A673 (cell line): Measurements from ENCODE around the gene LY6G5C. TPM values are rescaled to one million over a fixed set of nuclear protein-coding genes. Genes with fewer than 3 reads are reported as not detected.
A peak's percentile ranks its signal among the peaks of the same experiment; 100 is the strongest.

Source experiments
- BruUV-seq: library from RNA; stranded (reverse); fragments of 400-500 nt; replicated peaks from 2 replicates; lab custom pipeline; 2021; lab: Mats Ljungman, UMichigan
- CTCF ChIA-PET: fragments of 300-600 bp; sonication (Branson Sonifier 250); formaldehyde crosslinking; loops from one replicate; lab custom pipeline; 2022; ENCODE audit warnings: antibody characterized with exemption; lab: Charles Lee
- POLR2A ChIA-PET: fragments of 300-600 bp; sonication (Branson Sonifier 250); formaldehyde crosslinking; loops from one replicate; lab custom pipeline; 2022; ENCODE audit warnings: antibody characterized with exemption; ENCODE audit not compliant: low non-redundant PET; lab: Charles Lee
- DNase-seq: peaks from one replicate; pipeline ENCODE4 v3.0.0-alpha.2; 2015; ENCODE audit warnings: low spot score
- H3K27ac ChIP-seq: fragments of 200-600 bp; sonication (generic); 2 replicates; pipeline ENCODE4 v1.5.1; 2016; ENCODE audit warnings: mixed run types, low read depth, mild to moderate bottlenecking, mixed read lengths, antibody characterized with exemption, low read length; ENCODE audit not compliant: poor library complexity, severe bottlenecking
- H3K27me3 ChIP-seq: fragments of 200-600 bp; sonication (generic); replicated peaks from 2 replicates; pipeline ENCODE4 v1.6.1; 2017; ENCODE audit warnings: mixed run types, low read depth, mild to moderate bottlenecking, mixed read lengths, antibody characterized with exemption, low read length; ENCODE audit not compliant: insufficient read depth, poor library complexity
- H3K36me3 ChIP-seq: fragments of 200-600 bp; sonication (generic); 2 replicates; pipeline ENCODE4 v1.6.1; 2016; ENCODE audit warnings: mixed run types, mild to moderate bottlenecking, mixed read lengths, antibody characterized with exemption, low read length; ENCODE audit not compliant: insufficient read depth, poor library complexity, severe bottlenecking
- H3K4me1 ChIP-seq: fragments of 200-600 bp; sonication (generic); 2 replicates; pipeline ENCODE4 v1.6.1; 2017; ENCODE audit warnings: mixed run types, mild to moderate bottlenecking, mixed read lengths, antibody characterized with exemption, low read length; ENCODE audit not compliant: insufficient read depth, poor library complexity, severe bottlenecking
- H3K4me3 ChIP-seq: fragments of 200-600 bp; sonication (generic); 2 replicates; pipeline ENCODE4 v1.5.1; 2016; ENCODE audit warnings: low read depth, mixed run types, mild to moderate bottlenecking, mixed read lengths, low read length; ENCODE audit not compliant: poor library complexity, severe bottlenecking
- H3K9me3 ChIP-seq: fragments of 200-600 bp; sonication (generic); 2 replicates; pipeline ENCODE4 v1.6.1; 2016; ENCODE audit warnings: mixed run types, low read depth, mild to moderate bottlenecking, mixed read lengths, antibody characterized with exemption, low read length; ENCODE audit not compliant: poor library complexity, severe bottlenecking
- CTCF ChIP-seq: fragments of 300-800, 200-600 bp; sonication (generic); conservative IDR thresholded peaks from 2 replicates; pipeline ENCODE4 v1.5.1; 2017; ENCODE audit warnings: low read depth, mild to moderate bottlenecking, antibody characterized with exemption, low read length, moderate library complexity, mixed read lengths
- EZH2 ChIP-seq: fragments of 200-600 bp; sonication (generic); IDR thresholded peaks from 2 replicates; pipeline ENCODE4 v1.6.1; 2017; ENCODE audit warnings: borderline replicate concordance, low read depth, mild to moderate bottlenecking, mixed read lengths, antibody characterized with exemption, low read length; ENCODE audit not compliant: poor library complexity, severe bottlenecking
- intact Hi-C: fragments of 100-400 bp; cut with micrococcal nuclease; formaldehyde crosslinking; loops from one replicate; pipeline ENCODE4 v1.10.0; 2022; ENCODE audit not compliant: unreplicated experiment
- total RNA-seq: library from RNA; stranded (reverse); gene quantifications from 2 replicates; pipeline ENCODE4 v1.2.3, GENCODE V29; 2021

Gene LY6G5C
- total RNA-seq, 1 experiment from 2014 or later = 6.8 TPM

GRCh38 chr6:31662124-31662723 lies 18.6 kb downstream of the LY6G5C start:
- no peaks in the 10 kb centered on the region for H3K27me3 ChIP-seq
- peaks cover 19% of the 10 kb centered on the region for H3K36me3 ChIP-seq
- no TSS peak for BruUV-seq
- ChIA-PET POLR2A (no interaction called here), CTCF (interaction anchor here (0.6 kb wide), 1 partner anchor 42 kb away, joined by 7 read pairs; the partner anchor contains the start of gene PRRC2A)
- H3K4me1 ChIP-seq = peaks cover 39% of the 10 kb centered on the region
- intact Hi-C loops = loop anchor here (5.0 kb wide), 1 partner anchor 40 kb away; the partner anchor contains the start of gene PRRC2A
- TF ChIP-seq EZH2 = no peak
- TF ChIP-seq CTCF = no peak
- H3K27ac ChIP-seq = no peak overlapping the region
- no peaks in the 10 kb centered on the region for H3K9me3 ChIP-seq
- no peak overlapping the region for H3K4me3 ChIP-seq
- no peak for DNase-seq

- CTCF ChIA-PET = interaction anchor here (0.6 to 1.0 kb wide), 4 partner anchors 9 to 179 kb away, joined by 4 to 6 read pairs (median 4); partner anchors contain the start of gene BAG6
- Histone ChIP-seq H3K4me3 (peak overlapping the region; percentile 83), H3K9me3 (no peaks in the 10 kb centered on the region), H3K4me1 (peaks cover 39% of the 10 kb centered on the region), H3K36me3 (peaks cover 19% of the 10 kb centered on the region), H3K27ac (peak overlapping the region; percentile 88), H3K27me3 (no peaks in the 10 kb centered on the region)
- BruUV-seq = no TSS peak
- POLR2A ChIA-PET = no interaction called here
- no peak for DNase-seq
- intact Hi-C loops = loop anchor here (5.0 kb wide), 1 partner anchor 39 kb away; the partner anchor contains the start of gene PRRC2A
- TF ChIP-seq EZH2 = no peak
- TF ChIP-seq CTCF = no peak
Measured at GRCh38 chr6:31661262-31662123, 19.4 kb downstream of the LY6G5C start.
